OCI-LY7 (cell line): ENCODE measurements around the gene PPIG. TPM values are rescaled to one million over a fixed set of nuclear protein-coding genes. Genes with fewer than 3 reads are reported as not detected.

ENCODE experiments used
- BruUV-seq: library from RNA; stranded (reverse); fragments of 400-500 nt; replicated peaks from 2 replicates; lab custom pipeline; 2021; lab: Mats Ljungman, UMichigan
- CTCF ChIA-PET: fragments of 300-600 bp; sonication (Branson Sonifier 250); formaldehyde crosslinking; loops from one replicate; lab custom pipeline; 2022; ENCODE audit warnings: antibody characterized with exemption; ENCODE audit not compliant: unreplicated experiment; lab: Charles Lee
- POLR2A ChIA-PET: fragments of 300-600 bp; sonication (Branson Sonifier 250); formaldehyde crosslinking; loops from one replicate; lab custom pipeline; 2022; ENCODE audit warnings: antibody characterized with exemption; lab: Charles Lee
- DNase-seq: peaks from one replicate; pipeline ENCODE4 v3.0.0-alpha.2; 2015; ENCODE audit warnings: low spot score
- H2AFZ ChIP-seq: fragments of 200-600 bp; sonication (generic), shearing (Covaris generic); 2 replicates; pipeline ENCODE4 v1.6.1; 2014; ENCODE audit warnings: mild to moderate bottlenecking, antibody characterized with exemption, low read length, moderate library complexity
- H3K27ac ChIP-seq: fragments of 200-600 bp; sonication (generic); 2 replicates; pipeline ENCODE4 v1.5.1; 2014; ENCODE audit warnings: mixed run types, low read depth, mild to moderate bottlenecking, moderate library complexity, low read length, inconsistent platforms; ENCODE audit not compliant: poor library complexity, severe bottlenecking
- H3K36me3 ChIP-seq: fragments of 200-600 bp; sonication (generic); 2 replicates; pipeline ENCODE4 v1.6.1; 2014; ENCODE audit warnings: mild to moderate bottlenecking, antibody characterized with exemption, low read length, moderate library complexity, mixed read lengths; ENCODE audit not compliant: insufficient read depth
- H3K4me1 ChIP-seq: fragments of 200-600 bp; sonication (generic); 2 replicates; pipeline ENCODE4 v1.5.1; 2014; ENCODE audit warnings: mild to moderate bottlenecking, low read length; ENCODE audit not compliant: insufficient read depth, poor library complexity, severe bottlenecking
- H3K4me2 ChIP-seq: fragments of 200-600 bp; sonication (generic); 2 replicates; pipeline ENCODE4 v1.6.1; 2014; ENCODE audit warnings: mild to moderate bottlenecking, low read length
- H3K4me3 ChIP-seq: fragments of 200-600 bp; sonication (generic); 2 replicates; pipeline ENCODE4 v1.5.1; 2014; ENCODE audit warnings: mild to moderate bottlenecking, low read depth, low read length; ENCODE audit not compliant: poor library complexity, severe bottlenecking
- H3K79me2 ChIP-seq: fragments of 200-600 bp; sonication (generic); 2 replicates; pipeline ENCODE4 v1.6.1; 2016; ENCODE audit warnings: low read depth, mild to moderate bottlenecking, low read length, moderate library complexity, mixed read lengths; ENCODE audit not compliant: insufficient read depth
- H3K9me2 ChIP-seq: fragments of 200-600 bp; sonication (generic); 2 replicates; pipeline ENCODE4 v1.6.1; 2016; ENCODE audit warnings: mild to moderate bottlenecking, low read length, mixed read lengths; ENCODE audit not compliant: insufficient read depth
- H3K9me3 ChIP-seq: fragments of 200-600 bp; sonication (generic); 2 replicates; pipeline ENCODE4 v1.6.1; 2014; ENCODE audit warnings: mild to moderate bottlenecking, mixed run types, low read length, mixed read lengths
- H4K20me1 ChIP-seq: fragments of 200-600 bp; sonication (generic); 2 replicates; pipeline ENCODE4 v1.6.1; 2014; ENCODE audit warnings: mild to moderate bottlenecking, antibody characterized with exemption, low read length, moderate library complexity, mixed read lengths; ENCODE audit not compliant: insufficient read depth
- CTCF ChIP-seq: fragments of 200-600 bp; sonication (generic); conservative IDR thresholded peaks from 2 replicates; pipeline ENCODE4 v1.5.1; 2014; ENCODE audit warnings: mild to moderate bottlenecking, antibody characterized with exemption, low read length, moderate library complexity, mixed read lengths
- EZH2phosphoT487 ChIP-seq: fragments of 200-600 bp; sonication (generic); IDR thresholded peaks from 2 replicates; pipeline ENCODE4 v1.6.1; 2018; ENCODE audit warnings: low read depth, borderline replicate concordance, mild to moderate bottlenecking, mixed run types, antibody characterized with exemption, low read length, moderate library complexity, mixed read lengths
- intact Hi-C: fragments of 100-400 bp; cut with micrococcal nuclease; formaldehyde crosslinking; loops from one replicate; pipeline ENCODE4 v1.10.0; 2022; ENCODE audit not compliant: unreplicated experiment
- total RNA-seq, 2 experiments: library from RNA; depleted of rRNA in 1 of 2; stranded (reverse); fragments of >200 nt in 1 of 2; shearing (Covaris generic) in 1 of 2; gene quantifications; 2 replicates each; pipeline ENCODE4 v1.2.3, GENCODE V29; 2014 to 2022

The PPIG gene
- total RNA-seq, 2 experiments from 2014 or later: 33.5 to 65.7 TPM

DNA sequence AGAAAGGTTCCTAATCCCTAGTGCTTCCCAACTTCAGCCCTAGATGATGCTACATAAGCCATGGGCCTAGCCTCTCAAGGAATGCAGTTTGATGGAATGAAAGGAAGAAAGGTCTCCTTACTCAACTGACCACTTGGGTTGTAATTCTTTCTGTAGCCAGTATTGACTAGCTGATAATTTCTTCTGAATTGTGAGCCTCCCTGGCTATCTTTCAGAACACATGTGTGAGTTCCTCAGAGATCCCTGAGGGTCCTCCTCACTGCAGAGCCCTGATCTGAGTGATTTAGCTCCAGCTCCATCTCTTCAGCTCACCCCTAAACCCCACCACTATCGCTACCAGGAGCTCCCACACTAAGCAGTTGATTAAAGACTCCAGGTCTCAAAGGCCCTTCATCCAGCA lies 78.6 kb downstream of the PPIG start:
- intact Hi-C loops: no loop called here
- no peak for DNase-seq
- ChIA-PET CTCF (interaction anchor here (0.6 kb wide), 1 partner anchor 135 kb away, joined by 3 read pairs; no protein-coding TSS in a partner anchor), POLR2A (no interaction called here)
- Histone ChIP-seq H2AFZ (no peak overlapping the region), H3K27ac (no peak overlapping the region), H3K9me3 (no peaks in the 10 kb centered on the region), H3K4me2 (no peak overlapping the region), H3K9me2 (no peaks in the 10 kb centered on the region), H4K20me1 (no peaks in the 10 kb centered on the region), H3K79me2 (no peaks in the 10 kb centered on the region), H3K4me3 (no peak overlapping the region), H3K36me3 (no peaks in the 10 kb centered on the region), H3K4me1 (peaks cover 11% of the 10 kb centered on the region)
- TF ChIP-seq CTCF (no peak), EZH2phosphoT487 (no peak)
- BruUV-seq: no TSS peak

DNA sequence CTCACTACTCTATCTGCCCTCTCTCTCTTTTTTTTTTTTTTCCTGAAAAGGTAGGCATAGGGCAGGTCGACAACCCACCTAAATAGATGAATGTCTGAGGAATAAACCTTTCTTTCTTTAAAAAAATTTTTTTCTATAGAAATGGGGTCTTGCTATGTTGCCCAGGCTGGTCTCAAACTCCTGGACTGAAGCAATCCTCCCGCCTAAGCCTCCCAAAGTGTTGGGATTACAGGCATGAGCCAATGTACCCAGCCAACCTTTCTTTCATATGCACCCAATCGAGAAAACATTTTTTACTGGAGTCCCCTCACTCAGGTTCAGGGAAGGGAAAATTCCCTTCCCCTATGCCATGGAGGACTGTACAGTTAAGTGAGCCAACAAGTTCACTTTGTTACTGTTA lies 79.1 kb downstream of the PPIG start:
- BruUV-seq: no TSS peak
- Histone ChIP-seq H3K36me3 (no peaks in the 10 kb centered on the region), H4K20me1 (no peaks in the 10 kb centered on the region), H2AFZ (no peak overlapping the region), H3K79me2 (no peaks in the 10 kb centered on the region), H3K9me2 (no peaks in the 10 kb centered on the region), H3K9me3 (no peaks in the 10 kb centered on the region), H3K4me1 (peaks cover 11% of the 10 kb centered on the region), H3K4me2 (no peak overlapping the region), H3K27ac (no peak overlapping the region), H3K4me3 (no peak overlapping the region)
- CTCF ChIA-PET: no interaction called here
- no peak for TF ChIP-seq EZH2phosphoT487
- TF ChIP-seq CTCF: no peak
- intact Hi-C loops: no loop called here
- DNase-seq: no peak
- POLR2A ChIA-PET: interaction anchor here (0.7 kb wide), 1 partner anchor 25 kb away, joined by 4 read pairs; no protein-coding TSS in a partner anchor

- no peak overlapping the region for H3K4me3 ChIP-seq
- H3K27ac ChIP-seq: no peak overlapping the region
- no peak for DNase-seq
- intact Hi-C loops: no loop called here
- H3K9me2 ChIP-seq: no peaks in the 10 kb centered on the region
- POLR2A ChIA-PET: interaction anchor here (1.2 to 1.5 kb wide), 2 partner anchors 10 to 566 kb away, joined by 3 to 4 read pairs; no protein-coding TSS in a partner anchor
- CTCF ChIA-PET: no interaction called here
- H3K4me1 ChIP-seq: peaks cover 3% of the 10 kb centered on the region
- H3K9me3 ChIP-seq: no peaks in the 10 kb centered on the region
- H3K36me3 ChIP-seq: no peaks in the 10 kb centered on the region
- no peak overlapping the region for H3K4me2 ChIP-seq
- TF ChIP-seq CTCF: no peak
- TF ChIP-seq EZH2phosphoT487: no peak
- no TSS peak for BruUV-seq
- no peak overlapping the region for H2AFZ ChIP-seq
- no peaks in the 10 kb centered on the region for H3K79me2 ChIP-seq
- H4K20me1 ChIP-seq: no peaks in the 10 kb centered on the region
Observed at GRCh38 chr2:169664600-169664977, 80.4 kb downstream of the PPIG start.
